ENCODE data around the gene CCL27. TPM values are rescaled to one million over a fixed set of nuclear protein-coding genes. Genes with fewer than 3 reads are reported as not detected.

The CCL27 gene
- total and polyA plus RNA-seq, 8 donors, result 0.58 to 1.3 TPM; not detected in 6

GRCh38 chr9:34659592-34660253, 2.7 kb downstream of the CCL27 start:
- no peak for TF ChIP-seq EP300 (IDR thresholded peaks at IDR 0.05)
- no peak for DNase-seq
- Histone ChIP-seq H3K36me3 (peaks cover 0 to 34% (median 15%) of the 10 kb centered on the region in 4 donors), H3K27me3 (no peaks in the 10 kb centered on the region), H3K4me1 (peaks cover 6 to 23% (median 17%) of the 10 kb centered on the region in 4 donors), H3K27ac (no peak overlapping the region), H3K9me3 (no peaks in the 10 kb centered on the region), H3K4me3 (no peak overlapping the region)
- WGBS, 5 donors, result 72 to 97% (median 79%) methylated on average over 6 to 8 of the region's 8 CpGs
- intact Hi-C loops (cut with DNase I; ENCODE audit: low total_unique reads), result no loop called here

GRCh38 chr9:34658461-34658860, 4.0 kb downstream of the CCL27 start:
- intact Hi-C loops (cut with DNase I; ENCODE audit: low total_unique reads), result no loop called here
- WGBS, 5 donors, result 86 to 94% (median 89%) methylated on average over 14 of the region's 14 CpGs
- Histone ChIP-seq H3K4me1 (peaks cover 18 to 26% (median 22%) of the 10 kb centered on the region in 4 donors), H3K27me3 (no peaks in the 10 kb centered on the region), H3K9me3 (no peaks in the 10 kb centered on the region), H3K36me3 (peaks cover 0 to 34% (median 15%) of the 10 kb centered on the region in 4 donors), H3K4me3 (no peak overlapping the region), H3K27ac (no peak overlapping the region)
- TF ChIP-seq POLR2AphosphoS5 (IDR thresholded peaks at IDR 0.05) (no peak), CTCF (IDR thresholded peaks at IDR 0.05) (no peak), EP300 (IDR thresholded peaks at IDR 0.05) (no peak), POLR2A (IDR thresholded peaks at IDR 0.05) (no peak)
- DNase-seq, result no peak

- DNase-seq, result no peak
- Histone ChIP-seq H3K4me3 (no peak overlapping the region), H3K27me3 (no peaks in the 10 kb centered on the region), H3K36me3 (peaks cover 0 to 27% (median 15%) of the 10 kb centered on the region in 4 donors), H3K27ac (no peak overlapping the region), H3K9me3 (no peaks in the 10 kb centered on the region), H3K4me1 (peaks cover 33 to 41% (median 35%) of the 10 kb centered on the region in 4 donors)
- 84 to 91% (median 88%) methylated on average over 5 of the region's 5 CpGs for WGBS, 5 donors
- no peak for TF ChIP-seq POLR2AphosphoS5 (IDR thresholded peaks at IDR 0.05)
- no peak for TF ChIP-seq CTCF (IDR thresholded peaks at IDR 0.05)
- TF ChIP-seq POLR2A (IDR thresholded peaks at IDR 0.05), result no peak
- TF ChIP-seq EP300 (IDR thresholded peaks at IDR 0.05), result no peak
- intact Hi-C loops (cut with DNase I; ENCODE audit: low total_unique reads), result no loop called here
Measured at GRCh38 chr9:34656992-34657391, 5.5 kb downstream of the CCL27 start.

GRCh38 chr9:34655394-34655793, 7.1 kb downstream of the CCL27 start:
- Histone ChIP-seq H3K27ac (peak overlapping the region in 4 of 5 donors; percentile 53 to 84 (median 80)), H3K4me1 (peaks cover 46 to 56% (median 49%) of the 10 kb centered on the region in 4 donors), H3K4me3 (no peak overlapping the region), H3K27me3 (no peaks in the 10 kb centered on the region), H3K36me3 (peaks cover under 1 to 11% (median 8%) of the 10 kb centered on the region in 4 donors), H3K9me3 (no peaks in the 10 kb centered on the region)
- DNase-seq, result no peak
- TF ChIP-seq EP300 (IDR thresholded peaks at IDR 0.05) (no peak), CTCF (IDR thresholded peaks at IDR 0.05) (no peak), POLR2AphosphoS5 (IDR thresholded peaks at IDR 0.05) (no peak), POLR2A (IDR thresholded peaks at IDR 0.05) (no peak)
- intact Hi-C loops (cut with DNase I; ENCODE audit: low total_unique reads), result no loop called here
- WGBS, 5 donors, result 68 to 82% (median 79%) methylated on average over 5 of the region's 5 CpGs
